Endothelial cell of umbilical vein (primary cell): ENCODE measurements around the gene COQ5. TPM values are rescaled to one million over a fixed set of nuclear protein-coding genes. Genes with fewer than 3 reads are reported as not detected.

ENCODE experiments used
- BruUV-seq: library from RNA; stranded (reverse); fragments of 400-500 nt; replicated peaks from 2 replicates; lab custom pipeline; 2021; lab: Mats Ljungman, UMichigan
- CTCF ChIA-PET: fragments of 300-600, 350-600 bp; sonication (Branson Sonifier 250); formaldehyde crosslinking; loops from one replicate; lab custom pipeline; 2021; ENCODE audit warnings: antibody characterized with exemption, inconsistent platforms; lab: Charles Lee
- POLR2A ChIA-PET: fragments of 300-600, 350-600 bp; sonication (Branson Sonifier 250); formaldehyde crosslinking; loops from one replicate; lab custom pipeline; 2021; ENCODE audit warnings: antibody characterized with exemption, inconsistent platforms; lab: Charles Lee
- DNase-seq: peaks from one replicate; pipeline ENCODE4 v3.0.0-alpha.2; 2011; ENCODE audit warnings: low read depth, low spot score
- FAIRE-seq: peaks from 2 replicates; lab custom pipeline; 2011; peaks lifted over from hg19 to GRCh38; lab: Jason Lieb, UNC
- H2AFZ ChIP-seq: 2 replicates; pipeline ENCODE4 v1.6.0; 2012; ENCODE audit warnings: low read depth, low read length, control low read depth, inconsistent platforms
- H3K27ac ChIP-seq: 2 replicates; pipeline ENCODE4 v1.5.1; 2011; ENCODE audit warnings: low read depth, mild to moderate bottlenecking, control low read depth, low read length, moderate library complexity; ENCODE audit not compliant: insufficient read depth
- H3K27me3 ChIP-seq, 2 experiments: 2 replicates each; pipeline versions ENCODE4 v1.6.0 to v1.6.1; 2011; ENCODE audit warnings: low read length in 2 of 2, mixed read lengths in 1 of 2; ENCODE audit not compliant: control insufficient read depth in 2 of 2, insufficient read depth in 2 of 2
- H3K36me3 ChIP-seq, 2 experiments: 2 replicates in 1 of 2; 3 replicates in 1 of 2; pipeline ENCODE4 v1.5.1; 2011; ENCODE audit warnings: low read length in 2 of 2, mild to moderate bottlenecking in 1 of 2, moderate library complexity in 1 of 2; ENCODE audit not compliant: control insufficient read depth in 2 of 2, insufficient read depth in 2 of 2; ENCODE audit errors: extremely low read depth in 1 of 2
- H3K4me1 ChIP-seq: 3 replicates; pipeline ENCODE4 v1.5.1; 2011; ENCODE audit warnings: mild to moderate bottlenecking, low read length; ENCODE audit not compliant: control insufficient read depth, insufficient read depth; ENCODE audit errors: extremely low read depth
- H3K4me2 ChIP-seq: 2 replicates; pipeline ENCODE4 v1.6.1; 2011; ENCODE audit warnings: low read length, control low read depth, mixed read lengths; ENCODE audit not compliant: insufficient read depth
- H3K4me3 ChIP-seq, 3 experiments: fragments of 200-600 bp in 1 of 3; sonication (generic), shearing (Covaris generic) in 1 of 3; replicated peaks in 1 of 3; 2 replicates each; pipeline ENCODE4 v1.5.1; 2011 to 2016; ENCODE audit warnings: control low read depth in 3 of 3, low read length in 3 of 3, mild to moderate bottlenecking in 2 of 3, inconsistent platforms in 1 of 3, low read depth in 1 of 3, moderate library complexity in 1 of 3; ENCODE audit not compliant: insufficient read depth in 1 of 3
- H3K79me2 ChIP-seq: 2 replicates; pipeline ENCODE4 v1.6.0; 2012; ENCODE audit warnings: low read length, inconsistent platforms; ENCODE audit not compliant: control insufficient read depth, insufficient read depth
- H3K9ac ChIP-seq: replicated peaks from 2 replicates; pipeline ENCODE3; 2011; ENCODE audit warnings: low read length, control low read depth; ENCODE audit not compliant: insufficient read depth; ENCODE audit errors: extremely low read depth
- H3K9me1 ChIP-seq: replicated peaks from 3 replicates; pipeline ENCODE4 v1.6.0; 2011; ENCODE audit warnings: mild to moderate bottlenecking, low read length; ENCODE audit not compliant: control insufficient read depth, insufficient read depth; ENCODE audit errors: extremely low read depth
- H3K9me3 ChIP-seq: replicated peaks from 2 replicates; pipeline ENCODE4 v1.5.1; 2012; ENCODE audit warnings: low read length, inconsistent platforms; ENCODE audit not compliant: control insufficient read depth, insufficient read depth
- H4K20me1 ChIP-seq: replicated peaks from 2 replicates; pipeline ENCODE3; 2011; ENCODE audit warnings: mild to moderate bottlenecking, low read length; ENCODE audit not compliant: control insufficient read depth, insufficient read depth; ENCODE audit errors: extremely low read depth
- EZH2 ChIP-seq: IDR thresholded peaks from 2 replicates; pipeline ENCODE4 v1.6.1; 2012; ENCODE audit warnings: borderline replicate concordance, low read depth, mild to moderate bottlenecking, moderate library complexity, low read length, inconsistent platforms; ENCODE audit not compliant: severe bottlenecking
- FOS ChIP-seq: IDR thresholded peaks from 2 replicates; pipeline ENCODE4 v1.6.1; 2011; ENCODE audit warnings: mild to moderate bottlenecking, low read length, moderate library complexity, borderline replicate concordance; ENCODE audit not compliant: insufficient read depth
- GATA2 ChIP-seq: IDR thresholded peaks from 2 replicates; pipeline ENCODE4 v1.7.0; 2011; ENCODE audit warnings: low read depth, mild to moderate bottlenecking, moderate library complexity, mixed read lengths, low read length; ENCODE audit not compliant: insufficient read length, insufficient read depth
- JUN ChIP-seq: IDR thresholded peaks from 2 replicates; pipeline ENCODE4 v1.6.1; 2011; ENCODE audit warnings: borderline replicate concordance, low read depth; ENCODE audit not compliant: insufficient read length, insufficient read depth
- MAX ChIP-seq: IDR thresholded peaks from 2 replicates; pipeline ENCODE4 v1.6.1; 2011; ENCODE audit not compliant: insufficient read depth, insufficient read length
- MYC ChIP-seq: IDR thresholded peaks from one replicate; pipeline ENCODE4 v1.6.1; 2011; ENCODE audit warnings: mild to moderate bottlenecking, low read depth, low read length
- POLR2A ChIP-seq: IDR thresholded peaks from 2 replicates; pipeline ENCODE4 v1.6.1; 2012; ENCODE audit warnings: low read depth, mild to moderate bottlenecking, control low read depth, low read length
- POLR2AphosphoS5 ChIP-seq: IDR thresholded peaks from 2 replicates; pipeline ENCODE4 v1.6.1; 2012; ENCODE audit warnings: low read depth, mild to moderate bottlenecking, control low read depth, low read length, moderate library complexity; ENCODE audit not compliant: insufficient read depth
- dilution Hi-C: fragments of 300-500 bp; cut with MboI; formaldehyde crosslinking; loops from one replicate; pipeline ENCODE4 v1.15.0; 2019; ENCODE audit warnings: low sequenced_read_pairs; ENCODE audit not compliant: extremely low pct_ligation_motif_present
- intact Hi-C: fragments of 100-400 bp; cut with micrococcal nuclease; formaldehyde crosslinking; loops from one replicate; pipeline ENCODE4 v1.10.0; 2022
- polyA plus RNA-seq, 4 experiments: library from polyadenylated mRNA; depleted of rRNA in 3 of 4; stranded (reverse) in 3 of 4; unstranded in 1 of 4; fragments of >200 nt; gene quantifications; 2 replicates each; pipeline versions ENCODE4 v1.2.1 to v1.2.3, GENCODE V29; 2011 to 2012; ENCODE audit warnings: missing spikeins in 1 of 4
- total RNA-seq: library from RNA; stranded (reverse); gene quantifications from 2 replicates; pipeline ENCODE4 v1.2.3, GENCODE V29; 2021
- TF ChIP-seq, protein P1 (sequence below), 2 donors: IDR thresholded peaks; 1 replicate in 1 of 2; 2 replicates in 1 of 2; pipeline ENCODE4 v1.5.1; 2011; ENCODE audit warnings: low read length in 2 of 2, mild to moderate bottlenecking in 2 of 2, moderate library complexity in 2 of 2, control low read depth in 1 of 2, inconsistent platforms in 1 of 2, low read depth in 1 of 2; ENCODE audit not compliant: insufficient read depth in 1 of 2; ENCODE audit errors: extremely low read depth in 1 of 2

Gene COQ5
- total and polyA plus RNA-seq, 2 donors (not counting 3 experiments of a cell fraction or from before 2014, with no cell fraction given), result 19.7 to 23.7 TPM

GRCh38 chr12:120460157-120460556 is 68.8 kb downstream of the COQ5 start:
- Histone ChIP-seq H4K20me1 (no peaks in the 10 kb centered on the region), H3K4me2 (no peak overlapping the region), H3K79me2 (peaks cover 15% of the 10 kb centered on the region), H3K9me1 (no peaks in the 10 kb centered on the region), H3K9me3 (no peaks in the 10 kb centered on the region), H3K27ac (no peak overlapping the region), H3K9ac (no peak overlapping the region), H2AFZ (no peak overlapping the region), H3K27me3 (no peaks in the 10 kb centered on the region), H3K36me3 (peaks cover 35 to 50% of the 10 kb centered on the region in 2 experiments), H3K4me1 (no peaks in the 10 kb centered on the region), H3K4me3 (no peak overlapping the region)
- CTCF ChIA-PET, result no interaction called here
- intact Hi-C loops, result no loop called here
- POLR2A ChIA-PET, result interaction anchor here (0.7 kb wide), 1 partner anchor 125 kb away, joined by 6 read pairs; no protein-coding TSS in a partner anchor
- dilution Hi-C loops, result no loop called here
- no peak for TF ChIP-seq FOS
- no peak for TF ChIP-seq JUN
- TF ChIP-seq EZH2, result no peak
- no peak for TF ChIP-seq POLR2A
- no peak for TF ChIP-seq MYC
- TF ChIP-seq, protein P1, sequence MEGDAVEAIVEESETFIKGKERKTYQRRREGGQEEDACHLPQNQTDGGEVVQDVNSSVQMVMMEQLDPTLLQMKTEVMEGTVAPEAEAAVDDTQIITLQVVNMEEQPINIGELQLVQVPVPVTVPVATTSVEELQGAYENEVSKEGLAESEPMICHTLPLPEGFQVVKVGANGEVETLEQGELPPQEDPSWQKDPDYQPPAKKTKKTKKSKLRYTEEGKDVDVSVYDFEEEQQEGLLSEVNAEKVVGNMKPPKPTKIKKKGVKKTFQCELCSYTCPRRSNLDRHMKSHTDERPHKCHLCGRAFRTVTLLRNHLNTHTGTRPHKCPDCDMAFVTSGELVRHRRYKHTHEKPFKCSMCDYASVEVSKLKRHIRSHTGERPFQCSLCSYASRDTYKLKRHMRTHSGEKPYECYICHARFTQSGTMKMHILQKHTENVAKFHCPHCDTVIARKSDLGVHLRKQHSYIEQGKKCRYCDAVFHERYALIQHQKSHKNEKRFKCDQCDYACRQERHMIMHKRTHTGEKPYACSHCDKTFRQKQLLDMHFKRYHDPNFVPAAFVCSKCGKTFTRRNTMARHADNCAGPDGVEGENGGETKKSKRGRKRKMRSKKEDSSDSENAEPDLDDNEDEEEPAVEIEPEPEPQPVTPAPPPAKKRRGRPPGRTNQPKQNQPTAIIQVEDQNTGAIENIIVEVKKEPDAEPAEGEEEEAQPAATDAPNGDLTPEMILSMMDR (IDR thresholded peaks at IDR 0.05; ENCODE audit: extremely low read depth in 1 of 2, insufficient read depth in 1 of 2, low read depth in 1 of 2, low read length in 2 of 2), result no peak
- TF ChIP-seq POLR2AphosphoS5, result no peak
- no peak for TF ChIP-seq MAX
- TF ChIP-seq GATA2, result no peak
- peak; percentile 21 for FAIRE-seq
- no TSS peak for BruUV-seq
- no peak for DNase-seq
